Right lobe of liver (tissue), 4 donors: ENCODE data around the gene TMPRSS9.

Source experiments
- POLR2A ChIP-seq: fragments of 450-650 bp; IDR thresholded peaks from one replicate; pipeline ENCODE4 v1.6.1; 2017; ENCODE audit warnings: antibody characterized with exemption, mild to moderate bottlenecking
- TF ChIP-seq, protein P1 (sequence below), 4 donors: fragments of 200-600 bp in 3 of 4; fragments of 450-650 bp in 1 of 4; IDR thresholded peaks; one replicate each; pipeline versions ENCODE4 v1.5.1 to v1.8.0; 2016 to 2022; ENCODE audit warnings: antibody characterized with exemption in 4 of 4, mild to moderate bottlenecking in 2 of 4
- donor health status: DM: no; HTN: no; CAD: no.
- donor health status: DM: no; HTN: no; CAD: no.
- donor health status: DM: no; HTN: yes; CAD: no.

DNA sequence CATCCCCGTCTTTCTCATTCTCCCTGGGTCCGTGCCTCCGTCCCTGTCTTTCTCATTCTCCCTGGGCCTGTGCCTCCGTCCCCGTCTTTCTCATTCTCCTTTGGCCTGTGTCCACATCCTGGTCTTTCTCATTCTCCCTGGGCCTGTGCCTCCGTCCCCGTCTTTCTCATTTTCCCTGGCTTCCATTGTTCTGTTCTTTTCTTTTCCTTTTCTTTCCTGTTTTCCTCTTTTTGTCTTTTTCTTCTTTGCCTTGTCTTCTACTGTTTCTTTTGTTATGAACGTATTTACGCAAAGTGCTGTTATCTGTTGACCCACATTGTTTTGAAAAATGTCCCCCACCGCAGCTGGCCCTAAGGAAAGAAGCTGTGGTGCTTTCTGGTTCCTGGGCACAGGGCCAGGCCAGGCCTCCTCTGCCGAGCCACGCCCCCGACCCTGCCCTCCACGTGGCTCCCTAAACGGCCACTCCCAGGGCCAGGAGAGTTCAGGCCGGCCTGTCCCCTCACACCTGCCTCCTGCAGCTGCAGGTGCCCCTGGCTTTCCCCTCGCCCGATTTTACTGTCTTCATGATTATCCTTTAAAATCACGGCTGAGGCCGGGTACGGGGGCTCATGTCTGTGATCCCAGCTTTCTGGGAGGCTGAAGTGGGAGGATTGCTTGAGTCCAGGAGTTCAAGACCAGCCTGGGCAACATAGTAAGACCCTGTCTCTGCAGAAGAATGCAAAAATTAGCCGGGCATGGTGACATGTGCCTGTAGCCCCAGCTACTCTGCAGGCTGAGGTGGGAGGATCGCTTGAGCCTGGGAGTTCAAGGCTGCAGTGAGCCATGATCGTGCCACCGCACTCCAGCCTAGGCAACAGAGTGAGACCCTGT, 14.0 kb upstream of the TMPRSS9 start:
- TF ChIP-seq, protein P1, sequence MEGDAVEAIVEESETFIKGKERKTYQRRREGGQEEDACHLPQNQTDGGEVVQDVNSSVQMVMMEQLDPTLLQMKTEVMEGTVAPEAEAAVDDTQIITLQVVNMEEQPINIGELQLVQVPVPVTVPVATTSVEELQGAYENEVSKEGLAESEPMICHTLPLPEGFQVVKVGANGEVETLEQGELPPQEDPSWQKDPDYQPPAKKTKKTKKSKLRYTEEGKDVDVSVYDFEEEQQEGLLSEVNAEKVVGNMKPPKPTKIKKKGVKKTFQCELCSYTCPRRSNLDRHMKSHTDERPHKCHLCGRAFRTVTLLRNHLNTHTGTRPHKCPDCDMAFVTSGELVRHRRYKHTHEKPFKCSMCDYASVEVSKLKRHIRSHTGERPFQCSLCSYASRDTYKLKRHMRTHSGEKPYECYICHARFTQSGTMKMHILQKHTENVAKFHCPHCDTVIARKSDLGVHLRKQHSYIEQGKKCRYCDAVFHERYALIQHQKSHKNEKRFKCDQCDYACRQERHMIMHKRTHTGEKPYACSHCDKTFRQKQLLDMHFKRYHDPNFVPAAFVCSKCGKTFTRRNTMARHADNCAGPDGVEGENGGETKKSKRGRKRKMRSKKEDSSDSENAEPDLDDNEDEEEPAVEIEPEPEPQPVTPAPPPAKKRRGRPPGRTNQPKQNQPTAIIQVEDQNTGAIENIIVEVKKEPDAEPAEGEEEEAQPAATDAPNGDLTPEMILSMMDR (IDR thresholded peaks at IDR 0.05): no peak
- no peak for TF ChIP-seq POLR2A
